DMS 273 treated with DMSO at 0.1 percent for 48 hours (cell line): ENCODE measurements around the gene C1QL1.

Experiments
- DNase-seq: peaks from one replicate; lab custom pipeline; 2025; lab: John Stamatoyannopoulos, UW

The C1QL1 gene

GRCh38 chr17:44968225-44969143 lies at the start of gene C1QL1:
Gene C1QL1 (minus strand): TSS chr17:44968303. CDS start chr17:44968048, 255 bp downstream.
- DNase-seq, result peak; percentile 72

- DNase-seq, result no peak
These were observed 48.7 kb upstream of the C1QL1 start for GRCh38 chr17:45016823-45017222.

GRCh38 chr17:45016237-45016636 lies 48.1 kb upstream of the C1QL1 start:
- DNase-seq, result no peak

GRCh38 chr17:45013021-45013997 lies 45.2 kb upstream of the C1QL1 start:
- DNase-seq, result peak; percentile 84

GRCh38 chr17:45011767-45012166 lies 43.7 kb upstream of the C1QL1 start:
- no peak for DNase-seq

GRCh38 chr17:45009676-45010467 lies 41.8 kb upstream of the C1QL1 start:
- DNase-seq, result no peak

GRCh38 chr17:45008216-45008615 lies 40.1 kb upstream of the C1QL1 start:
- DNase-seq, result no peak

GRCh38 chr17:45006927-45007461 lies 38.9 kb upstream of the C1QL1 start:
- DNase-seq, result peak; percentile 76

GRCh38 chr17:45005700-45006099 lies 37.6 kb upstream of the C1QL1 start:
- no peak for DNase-seq

GRCh38 chr17:45004388-45004787 lies 36.3 kb upstream of the C1QL1 start:
- no peak for DNase-seq

- no peak for DNase-seq
These were observed 35.8 kb upstream of the C1QL1 start for GRCh38 chr17:45003877-45004276.

GRCh38 chr17:45001310-45001709 lies 33.2 kb upstream of the C1QL1 start:
- no peak for DNase-seq

GRCh38 chr17:44999433-44999832 lies 31.3 kb upstream of the C1QL1 start:
- DNase-seq, result no peak

- DNase-seq, result no peak
These were observed 30.5 kb upstream of the C1QL1 start for GRCh38 chr17:44998646-44999045.

GRCh38 chr17:44997733-44998520 lies 29.8 kb upstream of the C1QL1 start:
- DNase-seq, result peak; percentile 30

GRCh38 chr17:44996304-44996703 lies 28.2 kb upstream of the C1QL1 start:
- DNase-seq, result no peak

- peak; percentile 47 for DNase-seq
These were observed 27.4 kb upstream of the C1QL1 start for GRCh38 chr17:44995436-44996001.

GRCh38 chr17:44992242-44992939 lies 24.3 kb upstream of the C1QL1 start:
- DNase-seq, result no peak

GRCh38 chr17:44990994-44991393 lies 22.9 kb upstream of the C1QL1 start:
- DNase-seq, result peak; percentile 76
